ENCODE measurements around the gene APOA1. TPM values are rescaled to one million over a fixed set of nuclear protein-coding genes. Genes with fewer than 3 reads are reported as not detected.

The APOA1 gene
- total RNA-seq, 1 donor from 2014 or later, result not detected

GRCh38 chr11:116857936-116858335 is 20.5 kb upstream of the APOA1 start:
- no peak for DNase-seq (ENCODE audit: low read depth in 2 of 2)

GRCh38 chr11:116857316-116857715 is 19.9 kb upstream of the APOA1 start:
- DNase-seq (ENCODE audit: low read depth in 2 of 2), result no peak

- no peak for DNase-seq (ENCODE audit: low read depth in 2 of 2)
Measured at GRCh38 chr11:116856423-116856822, 19.0 kb upstream of the APOA1 start.

GRCh38 chr11:116855413-116855812 is 18.0 kb upstream of the APOA1 start:
- no peak for DNase-seq (ENCODE audit: low read depth in 2 of 2)

- peak in 1 of 2 donors; percentile 46 for DNase-seq (ENCODE audit: low read depth in 2 of 2)
Measured at GRCh38 chr11:116853461-116854073, 16.1 kb upstream of the APOA1 start.

- DNase-seq (ENCODE audit: low read depth in 2 of 2), result peak in 1 of 2 donors; percentile 21
Measured at GRCh38 chr11:116852261-116853031, 15.0 kb upstream of the APOA1 start.

- no peak for DNase-seq (ENCODE audit: low read depth in 2 of 2)
Measured at GRCh38 chr11:116851626-116852025, 14.2 kb upstream of the APOA1 start.

- no peak for DNase-seq (ENCODE audit: low read depth in 2 of 2)
Measured at GRCh38 chr11:116849486-116849885, 12.1 kb upstream of the APOA1 start.

- no peak for DNase-seq (ENCODE audit: low read depth in 2 of 2)
Measured at GRCh38 chr11:116849060-116849459, 11.6 kb upstream of the APOA1 start.

- no peak for DNase-seq (ENCODE audit: low read depth in 2 of 2)
Measured at GRCh38 chr11:116847612-116848011, 10.2 kb upstream of the APOA1 start.

GRCh38 chr11:116844722-116845121 is 7.3 kb upstream of the APOA1 start:
- no peak for DNase-seq (ENCODE audit: low read depth in 2 of 2)

- DNase-seq (ENCODE audit: low read depth in 2 of 2), result no peak
Measured at GRCh38 chr11:116843661-116844060, 6.2 kb upstream of the APOA1 start.

GRCh38 chr11:116842909-116843308 is 5.5 kb upstream of the APOA1 start:
- DNase-seq (ENCODE audit: low read depth in 2 of 2), result no peak

- DNase-seq (ENCODE audit: low read depth in 2 of 2), result no peak
Measured at GRCh38 chr11:116842117-116842516, 4.7 kb upstream of the APOA1 start.

- no peak for DNase-seq (ENCODE audit: low read depth in 2 of 2)
Measured at GRCh38 chr11:116840746-116841296, 3.4 kb upstream of the APOA1 start.

- peak in 1 of 2 donors; percentile 10 for DNase-seq (ENCODE audit: low read depth in 2 of 2)
Measured at GRCh38 chr11:116840224-116840745, 2.9 kb upstream of the APOA1 start.

GRCh38 chr11:116838321-116839084 is 1.1 kb upstream of the APOA1 start:
- no peak for DNase-seq (ENCODE audit: low read depth in 2 of 2)

GRCh38 chr11:116836632-116836991 is 810 bp downstream of the APOA1 start:
- DNase-seq (ENCODE audit: low read depth in 2 of 2), result no peak

GRCh38 chr11:116835791-116836631 is 1.4 kb downstream of the APOA1 start:
- peak; percentile 17 to 89 for DNase-seq (ENCODE audit: low read depth in 2 of 2)

GRCh38 chr11:116835042-116835772 is 2.2 kb downstream of the APOA1 start:
- no peak for DNase-seq (ENCODE audit: low read depth in 2 of 2)

Data from dermis microvascular lymphatic vessel endothelial cell (primary cell).